Heart right ventricle (tissue), 16 donors: Measurements from ENCODE around the gene GYS2. TPM values are rescaled to one million over a fixed set of nuclear protein-coding genes. Genes with fewer than 3 reads are reported as not detected.

ENCODE experiments used
- ATAC-seq, 8 donors: fragments of 200-7000 bp; cut with Tn5 transposase; one replicate each; pipeline ENCODE4 v1.9.1; 2020; ENCODE audit warnings: mild to moderate bottlenecking in 8 of 8, moderate library complexity in 8 of 8, moderate number of reproducible peaks in 1 of 8
- DNase-seq, 2 donors: peaks; one replicate each; pipeline ENCODE4 v3.0.0-alpha.2; 2020
- H3K27ac ChIP-seq, 10 donors: fragments of 200-600 bp; sonication (generic) in 2 of 10; one replicate each; pipeline versions ENCODE4 v1.5.0 to v1.8.0; 2020 to 2022; ENCODE audit warnings: mild to moderate bottlenecking in 3 of 10
- H3K27me3 ChIP-seq, 7 donors: fragments of 200-600 bp; one replicate each; pipeline ENCODE4 v1.8.0; 2021 to 2022; ENCODE audit warnings: mild to moderate bottlenecking in 2 of 7
- H3K36me3 ChIP-seq, 9 donors: fragments of 200-600 bp; sonication (generic) in 1 of 9; one replicate each; pipeline versions ENCODE4 v1.5.0 to v1.8.0; 2020 to 2022; ENCODE audit warnings: mild to moderate bottlenecking in 2 of 9
- H3K4me1 ChIP-seq, 9 donors: fragments of 200-600 bp; sonication (generic) in 1 of 9; one replicate each; pipeline versions ENCODE4 v1.5.0 to v1.8.0; 2020 to 2022; ENCODE audit warnings: mild to moderate bottlenecking in 4 of 9
- H3K4me3 ChIP-seq, 10 donors: fragments of 200-600 bp; sonication (generic) in 2 of 10; one replicate each; pipeline versions ENCODE4 v1.5.0 to v1.8.0; 2020 to 2022; ENCODE audit warnings: mild to moderate bottlenecking in 7 of 10, moderate library complexity in 2 of 10
- H3K9me3 ChIP-seq, 11 donors: fragments of 200-600 bp in 10 of 11; sonication (generic) in 2 of 11; one replicate each; pipeline versions ENCODE4 v1.5.0 to v1.8.0; 2013 to 2022; ENCODE audit warnings: mild to moderate bottlenecking in 2 of 11, control low read depth in 1 of 11, moderate library complexity in 1 of 11
- WGBS, 2 donors: extraction: QIAGEN DNeasy Blood & Tissue Kit; methylation state at CpG; one replicate each; pipeline ENCODE4 v1.1.7; 2013; ENCODE audit warnings: inconsistent platforms in 1 of 2; 5-methylcytosine and 5-hydroxymethylcytosine counted together
- intact Hi-C, 10 donors: fragments of 100-400 bp; cut with DNase I; formaldehyde crosslinking; loops; one replicate each; pipeline versions ENCODE4 v1.11.1 to v1.14.2; 2022
- polyA plus RNA-seq, 2 donors: library from polyadenylated mRNA; stranded (reverse); fragments of 200-250 nt; gene quantifications; one replicate each; pipeline ENCODE4 v1.2.3, GENCODE V29; 2013
- total RNA-seq, 10 donors: library from RNA; stranded (reverse); fragmentation: NEBNext Ultra II Directional in 3 of 10; extraction: Animal tissue kit (Norgen Biotek cat#: 25700) in 3 of 10; gene quantifications; one replicate each; pipeline versions ENCODE4 v1.2.1 to v1.2.4, GENCODE V29; 2021 to 2023
- TF ChIP-seq, protein P1 (sequence below), 9 donors: fragments of 200-600 bp; sonication (generic) in 2 of 9; IDR thresholded peaks; one replicate each; pipeline versions ENCODE4 v1.5.0 to v1.8.0; 2021 to 2022; ENCODE audit warnings: antibody characterized with exemption in 9 of 9, mild to moderate bottlenecking in 5 of 9, moderate library complexity in 1 of 9
- donor health status: Arrhythmogenic right ventricular cardiomyopathy.
- donor health status: ischemic (EF 13 %, LVEDD 7.1; RV severe dilation, severe dysfunction).
- donor health status: healthy with polysubstance abuse.
- donor health status: DM: no; HTN: yes; CAD: no.
- donor health status: DM: no; HTN: no; CAD: no.
- donor health status: ischemic (EF 25% LVEDD 6.9; RV normal size, moderate dysfunction).
- donor health status: ischemic (EF 25% LVEDD 5.7; RV mildly dilated, moderate dysfunction).
- donor health status: healthy.
- donor health status: DM: yes; HTN: yes; CAD: no.
- donor health status: Ischemic cardiomyopathy.
- donor health status: ischemic (EF 35%, LVEDD 5.7; RV mildly dilated, moderate dysfunction).
- donor health status: nonischemic (EF 11% LVEDD 7.7; RV severe dilation, severe dysfunction).
- donor health status: DM: yes; HTN: yes; CAD: no.
- donor health status: PGD.
- donor health status: ischemic (EF 29% LVEDD 5.4; RV normal size, mild dysfunction).
- donor health status: nonischemic (EF 23%, LVEDD 6.1; RV moderate dilation, normal function).

GYS2 gene
- total and polyA plus RNA-seq, 12 donors, result 0.09 to 0.37 (median 0.15) TPM; not detected in 7

DNA sequence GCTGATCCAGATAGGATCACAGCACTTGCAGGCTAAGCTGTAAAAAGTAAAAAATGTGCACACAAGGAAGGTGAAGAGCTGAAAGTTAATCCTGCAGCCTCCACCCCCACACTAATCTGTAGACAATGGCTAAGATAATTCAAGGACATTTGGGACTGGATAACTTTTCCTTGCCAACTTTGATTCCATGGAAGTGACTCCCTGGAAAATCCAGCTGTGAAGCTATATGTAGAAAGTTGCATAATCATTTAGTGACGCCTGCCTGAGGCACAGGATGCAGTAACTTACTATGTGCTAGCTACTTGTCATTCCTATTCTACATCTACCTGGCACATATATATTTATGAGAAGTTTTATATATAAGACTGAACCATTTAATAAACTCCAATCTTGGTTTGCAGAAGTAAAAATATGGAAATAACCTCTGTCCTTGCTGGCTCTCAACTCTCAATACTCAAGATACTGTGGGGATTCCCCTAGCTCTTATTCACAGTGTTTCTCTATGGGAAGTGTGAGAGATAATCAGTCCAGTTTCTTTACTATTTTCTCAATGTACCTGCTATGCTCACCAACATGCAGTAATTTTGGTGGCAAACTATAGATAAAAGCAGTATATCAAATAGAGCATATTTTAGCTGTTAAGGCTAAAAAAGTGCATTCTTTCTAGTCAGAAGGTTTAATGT is 38.2 kb upstream of the GYS2 start:
- no peaks in the 10 kb centered on the region for H3K27me3 ChIP-seq
- H3K27ac ChIP-seq, result peak overlapping the region in 9 of 10 donors; percentile 15 to 82 (median 61)
- ATAC-seq (peak in 7 of 8 donors; percentile 56 to 90 (median 83)), DNase-seq (peak in 1 of 2 donors; percentile 29)
- H3K36me3 ChIP-seq, result peaks cover 0 to 98% (median 47%) of the 10 kb centered on the region in 9 donors
- peaks cover 0 to 87% (median 47%) of the 10 kb centered on the region in 9 donors for H3K4me1 ChIP-seq
- H3K9me3 ChIP-seq, result no peaks in the 10 kb centered on the region
- no peak overlapping the region for H3K4me3 ChIP-seq
- intact Hi-C loops, result no loop called here
- WGBS, 2 donors, result 6 to 26% methylated on average over 1 of the region's 1 CpG
- TF ChIP-seq, protein P1, sequence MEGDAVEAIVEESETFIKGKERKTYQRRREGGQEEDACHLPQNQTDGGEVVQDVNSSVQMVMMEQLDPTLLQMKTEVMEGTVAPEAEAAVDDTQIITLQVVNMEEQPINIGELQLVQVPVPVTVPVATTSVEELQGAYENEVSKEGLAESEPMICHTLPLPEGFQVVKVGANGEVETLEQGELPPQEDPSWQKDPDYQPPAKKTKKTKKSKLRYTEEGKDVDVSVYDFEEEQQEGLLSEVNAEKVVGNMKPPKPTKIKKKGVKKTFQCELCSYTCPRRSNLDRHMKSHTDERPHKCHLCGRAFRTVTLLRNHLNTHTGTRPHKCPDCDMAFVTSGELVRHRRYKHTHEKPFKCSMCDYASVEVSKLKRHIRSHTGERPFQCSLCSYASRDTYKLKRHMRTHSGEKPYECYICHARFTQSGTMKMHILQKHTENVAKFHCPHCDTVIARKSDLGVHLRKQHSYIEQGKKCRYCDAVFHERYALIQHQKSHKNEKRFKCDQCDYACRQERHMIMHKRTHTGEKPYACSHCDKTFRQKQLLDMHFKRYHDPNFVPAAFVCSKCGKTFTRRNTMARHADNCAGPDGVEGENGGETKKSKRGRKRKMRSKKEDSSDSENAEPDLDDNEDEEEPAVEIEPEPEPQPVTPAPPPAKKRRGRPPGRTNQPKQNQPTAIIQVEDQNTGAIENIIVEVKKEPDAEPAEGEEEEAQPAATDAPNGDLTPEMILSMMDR (IDR thresholded peaks at IDR 0.05), result no peak

DNA sequence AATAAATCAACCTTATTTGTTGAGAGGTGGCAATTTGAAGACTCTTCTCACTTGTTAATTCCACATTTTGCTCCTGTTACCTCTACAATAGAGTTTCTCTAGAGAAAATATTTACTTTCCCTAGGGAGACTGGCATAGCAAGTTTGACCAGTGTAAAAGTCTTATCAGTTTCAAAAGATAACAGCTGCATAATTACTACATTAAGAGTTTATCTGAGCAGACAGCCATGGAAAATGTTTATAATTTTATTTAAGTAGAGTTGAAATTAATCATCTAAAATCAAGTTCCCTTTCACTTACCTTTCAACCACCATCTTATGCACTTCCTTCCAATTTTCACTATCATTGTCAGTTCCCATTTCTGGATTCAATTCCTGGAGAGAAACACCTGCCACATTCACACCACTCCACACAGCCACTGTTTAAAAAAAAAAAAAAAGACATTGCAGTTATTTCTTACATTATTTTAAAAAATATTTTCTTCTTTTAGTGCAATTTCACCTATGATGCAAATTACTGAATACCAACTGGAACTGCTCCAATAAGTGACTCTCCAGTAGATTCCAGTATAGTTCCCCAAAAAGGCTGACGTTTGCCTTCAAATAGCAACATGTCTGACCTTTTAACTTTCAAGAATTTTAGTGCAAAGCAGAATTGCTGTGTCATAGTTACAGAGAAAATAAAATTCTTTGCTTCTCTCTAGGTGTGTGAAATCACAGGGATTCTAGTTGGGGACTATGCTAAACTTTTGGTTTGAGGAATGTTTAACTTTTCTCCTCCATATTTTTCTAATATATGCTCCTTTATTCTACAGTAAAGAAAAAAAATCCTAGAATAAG is 33.6 kb upstream of the GYS2 start:
- ATAC-seq (no peak), DNase-seq (no peak)
- H3K4me1 ChIP-seq, result peaks cover 0 to 54% (median 25%) of the 10 kb centered on the region in 9 donors
- H3K36me3 ChIP-seq, result peaks cover 0 to 100% (median 51%) of the 10 kb centered on the region in 9 donors
- H3K4me3 ChIP-seq, result no peak overlapping the region
- intact Hi-C loops, result no loop called here
- no peaks in the 10 kb centered on the region for H3K27me3 ChIP-seq
- H3K9me3 ChIP-seq, result no peaks in the 10 kb centered on the region
- peak overlapping the region in 9 of 10 donors; percentile 17 to 73 (median 39) for H3K27ac ChIP-seq
- 35 to 53% methylated on average over 1 of the region's 1 CpG for WGBS, 2 donors
- TF ChIP-seq, protein P1 (IDR thresholded peaks at IDR 0.05), result no peak

DNA sequence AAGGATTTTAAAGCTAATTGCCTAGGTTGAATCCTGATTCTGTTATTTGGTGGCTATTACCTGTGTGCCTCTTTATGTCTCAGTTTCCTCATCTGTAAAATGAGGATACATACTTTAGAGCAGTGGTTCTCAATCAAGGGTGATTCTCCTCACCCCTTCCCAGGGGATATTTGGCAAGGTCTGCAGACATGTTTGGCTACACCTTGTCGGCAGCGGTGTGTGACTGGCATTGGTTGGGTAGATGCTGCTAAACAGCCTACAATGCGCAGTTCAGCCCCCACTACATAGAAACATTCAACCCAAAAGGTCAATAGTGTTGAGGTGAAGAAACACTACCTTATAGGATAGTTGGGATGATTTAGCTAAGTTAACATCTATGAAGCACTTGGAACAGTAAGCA is 29.6 kb upstream of the GYS2 start:
- peaks cover 0 to 17% (median 8%) of the 10 kb centered on the region in 9 donors for H3K4me1 ChIP-seq
- ATAC-seq (peak in 1 of 8 donors; percentile 48), DNase-seq (no peak)
- no peaks in the 10 kb centered on the region for H3K27me3 ChIP-seq
- H3K36me3 ChIP-seq, result peaks cover 0 to 91% (median 28%) of the 10 kb centered on the region in 9 donors
- TF ChIP-seq, protein P1 (IDR thresholded peaks at IDR 0.05), result no peak
- H3K4me3 ChIP-seq, result no peak overlapping the region
- no peak overlapping the region for H3K27ac ChIP-seq
- intact Hi-C loops, result no loop called here
- H3K9me3 ChIP-seq, result no peaks in the 10 kb centered on the region
- 96 to 97% methylated on average over 3 of the region's 3 CpGs for WGBS, 2 donors

DNA sequence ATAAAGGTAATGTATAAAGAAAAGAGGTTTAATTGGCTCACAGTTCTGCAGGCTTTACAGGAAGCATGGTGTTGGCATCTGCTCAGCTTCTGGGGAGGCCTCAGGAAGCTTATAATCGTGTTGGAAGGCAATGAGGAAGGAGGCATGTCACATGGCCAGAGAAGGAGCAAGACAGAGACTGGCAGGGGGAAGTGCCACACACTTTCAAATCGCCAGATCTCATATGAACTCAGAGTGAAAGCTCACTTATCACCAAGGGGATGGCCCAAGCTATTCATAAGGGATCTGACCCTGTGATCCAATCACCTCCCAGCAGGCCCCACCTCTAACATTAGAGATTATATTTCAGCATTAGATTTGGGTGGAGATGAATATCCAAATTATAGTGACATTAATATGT is 26.7 kb upstream of the GYS2 start:
- intact Hi-C loops, result no loop called here
- 30 to 40% methylated on average over 2 of the region's 2 CpGs for WGBS, 2 donors
- Histone ChIP-seq H3K27ac (no peak overlapping the region), H3K4me3 (no peak overlapping the region), H3K9me3 (peaks cover 0 to 3% (median 0%) of the 10 kb centered on the region in 11 donors), H3K27me3 (no peaks in the 10 kb centered on the region), H3K4me1 (peaks cover 0 to 5% (median 0%) of the 10 kb centered on the region in 9 donors), H3K36me3 (peaks cover 0 to 62% (median 18%) of the 10 kb centered on the region in 9 donors)
- DNase-seq (no peak), ATAC-seq (no peak)
- TF ChIP-seq, protein P1 (IDR thresholded peaks at IDR 0.05), result no peak
